Fibroblast of the aortic adventitia (primary cell): ENCODE measurements around the gene NFKB1. TPM values are rescaled to one million over a fixed set of nuclear protein-coding genes. Genes with fewer than 3 reads are reported as not detected.

Experiments
- DNase-seq: peaks from one replicate; pipeline ENCODE4 v3.0.0-alpha.2; 2010; ENCODE audit warnings: low read depth
- H3K4me3 ChIP-seq: 2 replicates; pipeline ENCODE4 v1.5.1; 2011; ENCODE audit warnings: low read depth, mild to moderate bottlenecking, control low read depth, low read length, moderate library complexity
- CTCF ChIP-seq: IDR thresholded peaks from 2 replicates; pipeline ENCODE4 v1.5.1; 2011; ENCODE audit warnings: mild to moderate bottlenecking, low read length, control low read depth, inconsistent platforms; ENCODE audit not compliant: insufficient read depth
- total RNA-seq: library from RNA; depleted of rRNA; stranded (reverse); fragments of >200 nt; gene quantifications from 2 replicates; pipeline ENCODE4 v1.2.3, GENCODE V29; 2012; ENCODE audit warnings: low replicate concordance

The NFKB1 gene
- total RNA-seq, 1 donor: 21.3 TPM

GRCh38 chr4:102598762-102599374 lies 97.7 kb downstream of the NFKB1 start:
- H3K4me3 ChIP-seq: no peak overlapping the region
- no peak for DNase-seq
- TF ChIP-seq CTCF: no peak

GRCh38 chr4:102599455-102599854 lies 98.3 kb downstream of the NFKB1 start:
- no peak overlapping the region for H3K4me3 ChIP-seq
- no peak for DNase-seq
- TF ChIP-seq CTCF: no peak

- DNase-seq: no peak
- H3K4me3 ChIP-seq: no peak overlapping the region
- TF ChIP-seq CTCF: no peak
Measured at GRCh38 chr4:102599886-102600285, 98.7 kb downstream of the NFKB1 start.

- TF ChIP-seq CTCF: no peak
- DNase-seq: no peak
- H3K4me3 ChIP-seq: no peak overlapping the region
Measured at GRCh38 chr4:102600689-102601088, 99.5 kb downstream of the NFKB1 start.

- no peak overlapping the region for H3K4me3 ChIP-seq
- TF ChIP-seq CTCF: no peak
- DNase-seq: no peak
Measured at GRCh38 chr4:102601586-102602227, 100.5 kb downstream of the NFKB1 start.

GRCh38 chr4:102604222-102604940 lies 103.2 kb downstream of the NFKB1 start:
- no peak for TF ChIP-seq CTCF
- H3K4me3 ChIP-seq: no peak overlapping the region
- DNase-seq: no peak
